Spinal cord (tissue), 10 donors: ENCODE results near the gene COPS7B. TPM values are rescaled to one million over a fixed set of nuclear protein-coding genes. Genes with fewer than 3 reads are reported as not detected.

Source experiments
- DNase-seq, 6 donors: peaks; one replicate each; pipeline versions ENCODE4 v3.0.0 to v3.0.0-alpha.2; 2013 to 2015; ENCODE audit warnings: low spot score in 6 of 6, low read depth in 4 of 6
- H3K27ac ChIP-seq: one replicate; pipeline ENCODE4 v1.5.1; 2013; ENCODE audit warnings: low read depth, low read length, control low read depth
- H3K27me3 ChIP-seq: one replicate; pipeline ENCODE4 v1.6.1; 2013; ENCODE audit warnings: low read length; ENCODE audit not compliant: control insufficient read depth, insufficient read depth
- H3K36me3 ChIP-seq: one replicate; pipeline ENCODE4 v1.6.1; 2013; ENCODE audit warnings: low read length; ENCODE audit not compliant: control insufficient read depth, insufficient read depth
- H3K4me1 ChIP-seq: one replicate; pipeline ENCODE4 v1.6.1; 2013; ENCODE audit warnings: low read length; ENCODE audit not compliant: control insufficient read depth, insufficient read depth
- H3K4me3 ChIP-seq: one replicate; pipeline ENCODE4 v1.5.1; 2013; ENCODE audit warnings: low read depth, low read length, control low read depth
- H3K9me3 ChIP-seq: one replicate; pipeline ENCODE4 v1.6.1; 2013; ENCODE audit warnings: low read length; ENCODE audit not compliant: control insufficient read depth, insufficient read depth
- WGBS: methylation state at CpG from one replicate; pipeline ENCODE4 v1.1.5; 2013; ENCODE audit warnings: missing lambda C conversion rate; ENCODE audit not compliant: insufficient coverage; 5-methylcytosine and 5-hydroxymethylcytosine counted together
- polyA plus RNA-seq, 2 donors: library from polyadenylated mRNA; unstranded; fragments of 120-200 nt; gene quantifications; one replicate each; pipeline ENCODE4 v1.2.1, GENCODE V29; 2013; ENCODE audit not compliant: insufficient read length in 2 of 2
- total RNA-seq, 2 donors: library from RNA; depleted of rRNA in 1 of 2; stranded (reverse); fragments of 120-200 nt in 1 of 2; fragments of >200 nt in 1 of 2; gene quantifications; one replicate each; pipeline versions ENCODE4 v1.2.3 to v1.2.4, GENCODE V29; 2013 to 2014
- donor health status: healthy.

The COPS7B gene
- total and polyA plus RNA-seq, 4 donors, result 26.1 to 63.4 (median 46.2) TPM

DNA sequence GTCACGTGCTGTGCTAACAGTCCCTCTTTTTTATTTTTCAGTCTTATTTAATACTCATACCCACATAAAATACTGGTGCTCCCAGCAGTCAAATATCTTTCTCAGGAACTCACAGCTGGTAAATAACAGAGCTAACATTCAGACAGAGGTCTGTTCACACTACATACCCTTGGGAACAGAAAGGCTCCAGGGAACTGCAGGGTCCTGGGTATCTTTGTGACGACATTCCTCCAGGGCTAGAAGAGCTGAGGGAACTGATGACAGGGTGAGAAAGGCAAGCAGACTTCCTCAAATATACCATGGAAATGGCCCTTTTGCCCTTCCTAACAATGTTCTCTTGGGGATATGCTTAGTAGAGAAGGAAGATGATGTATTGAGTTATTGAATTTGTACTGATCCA lies 24.5 kb upstream of the COPS7B start:
- H3K36me3 ChIP-seq, result no peaks in the 10 kb centered on the region
- H3K27ac ChIP-seq, result no peak overlapping the region
- H3K27me3 ChIP-seq, result no peaks in the 10 kb centered on the region
- WGBS, result 91% methylated on average over 1 of the region's 2 CpGs
- H3K9me3 ChIP-seq, result no peaks in the 10 kb centered on the region
- peaks cover 7% of the 10 kb centered on the region for H3K4me1 ChIP-seq
- no peak for DNase-seq
- no peak overlapping the region for H3K4me3 ChIP-seq

DNA sequence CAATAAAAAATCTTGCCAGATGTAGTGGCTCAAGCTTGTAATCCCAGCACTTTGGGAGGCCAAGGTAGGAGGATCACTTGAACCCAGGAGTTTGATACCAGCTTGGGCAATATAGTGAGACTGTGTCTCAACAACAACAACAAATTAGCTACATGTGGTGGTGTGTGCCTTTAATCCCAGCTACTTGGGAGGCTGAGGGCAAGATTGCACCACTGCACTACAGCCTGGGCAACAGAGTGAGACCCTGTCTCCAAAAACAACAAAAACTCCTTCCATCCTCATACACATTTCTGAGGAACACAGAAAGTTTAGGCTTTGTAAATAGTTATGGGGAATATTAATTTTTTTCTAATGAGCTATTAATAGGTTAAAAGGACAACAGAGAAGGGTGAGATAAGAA lies 22.1 kb upstream of the COPS7B start:
- Histone ChIP-seq H3K36me3 (no peaks in the 10 kb centered on the region), H3K27me3 (no peaks in the 10 kb centered on the region), H3K27ac (no peak overlapping the region), H3K4me1 (peaks cover 8% of the 10 kb centered on the region), H3K9me3 (no peaks in the 10 kb centered on the region), H3K4me3 (no peak overlapping the region)
- DNase-seq, result no peak

DNA sequence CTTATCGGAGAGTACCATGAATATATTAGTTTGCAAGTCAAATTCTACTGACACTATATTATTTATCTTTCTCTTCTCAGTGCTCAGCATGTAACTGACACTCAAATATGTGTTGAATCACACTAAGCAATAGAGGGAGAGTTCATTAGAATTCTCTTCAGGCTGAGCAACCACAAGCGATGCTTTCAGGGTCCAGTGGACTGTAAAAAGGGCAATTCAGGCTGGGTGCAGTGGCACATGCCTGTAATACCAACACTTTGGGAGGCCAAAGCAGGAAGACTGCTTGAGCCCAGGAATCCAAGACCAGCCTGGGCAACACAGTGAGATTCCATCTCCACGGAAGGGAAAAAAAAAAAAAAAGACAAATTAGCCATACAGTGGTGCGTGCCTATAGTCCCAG lies 21.5 kb upstream of the COPS7B start:
- H3K4me3 ChIP-seq, result no peak overlapping the region
- peak overlapping the region; percentile 44 for H3K27ac ChIP-seq
- no peaks in the 10 kb centered on the region for H3K36me3 ChIP-seq
- peaks cover 8% of the 10 kb centered on the region for H3K4me1 ChIP-seq
- WGBS, result 33% methylated on average over 1 of the region's 4 CpGs
- DNase-seq, result peak in 3 of 6 donors; percentile 44 to 80 (median 71)
- no peaks in the 10 kb centered on the region for H3K27me3 ChIP-seq
- H3K9me3 ChIP-seq, result no peaks in the 10 kb centered on the region

DNA sequence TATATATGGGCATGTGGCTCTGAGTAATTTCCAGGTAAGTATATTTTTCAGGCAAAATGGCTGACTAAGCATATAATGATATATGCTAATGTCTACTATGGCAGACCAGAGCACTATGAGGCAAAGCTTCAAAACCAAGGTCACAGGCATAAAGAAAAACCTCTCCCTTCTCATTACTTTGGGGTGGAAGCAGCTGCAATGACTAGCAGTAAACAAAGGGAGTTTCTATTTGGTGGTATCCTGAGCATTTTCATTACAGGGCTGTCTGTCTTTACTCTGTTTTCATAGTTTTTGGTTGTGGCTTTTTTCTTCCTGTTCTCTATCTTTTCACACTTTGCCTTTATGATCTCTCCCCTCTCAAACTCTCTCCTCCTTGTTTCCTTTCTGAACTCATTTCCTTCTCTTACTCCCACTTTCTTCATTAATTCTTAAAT lies 20.7 kb upstream of the COPS7B start:
- H3K9me3 ChIP-seq, result no peaks in the 10 kb centered on the region
- H3K36me3 ChIP-seq, result no peaks in the 10 kb centered on the region
- H3K4me3 ChIP-seq, result no peak overlapping the region
- H3K4me1 ChIP-seq, result peaks cover 8% of the 10 kb centered on the region
- DNase-seq, result peak in 1 of 6 donors; percentile 51
- peak overlapping the region; percentile 44 for H3K27ac ChIP-seq
- no peaks in the 10 kb centered on the region for H3K27me3 ChIP-seq

DNA sequence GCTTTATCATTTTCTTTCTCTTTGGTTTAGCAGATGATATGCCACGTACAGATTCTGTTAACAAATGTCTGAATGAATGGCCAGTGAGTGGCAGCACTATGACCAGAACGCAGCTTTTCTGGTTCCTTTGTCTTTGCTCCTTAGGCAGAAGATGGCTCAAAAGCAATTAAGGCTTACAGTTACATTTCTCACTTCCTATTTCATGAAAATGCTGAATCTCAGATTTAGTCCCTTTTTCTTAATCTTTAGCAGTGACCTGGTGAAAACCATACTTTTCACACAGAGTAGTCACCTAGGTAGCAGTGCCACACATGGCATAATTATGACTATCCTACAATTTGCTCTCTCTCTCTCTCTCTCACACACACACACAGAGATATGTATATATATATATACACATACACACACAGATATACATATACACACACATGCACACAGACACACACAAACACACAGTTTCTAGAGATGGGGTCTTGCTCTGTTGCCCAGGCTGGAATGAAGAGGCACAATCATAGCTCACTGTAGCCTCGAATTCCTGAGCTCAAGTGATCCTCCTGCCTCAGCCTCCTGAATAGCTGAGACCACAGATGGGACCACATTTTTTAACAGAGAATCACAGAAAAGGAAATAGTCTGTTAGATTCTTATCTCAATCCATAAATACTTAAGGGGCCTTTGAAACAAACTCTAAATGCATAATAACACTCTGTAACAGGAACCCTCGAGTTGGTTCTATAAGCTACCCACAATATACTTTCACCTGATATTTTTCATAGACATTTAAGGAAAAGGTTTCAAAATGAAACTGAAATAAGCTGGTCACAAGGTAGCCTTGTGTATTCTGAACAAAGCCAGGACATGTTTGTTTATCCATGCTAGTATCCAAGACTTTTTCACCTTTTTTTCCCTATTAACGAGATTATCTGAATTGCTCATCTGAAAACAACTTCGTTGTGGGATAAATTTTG lies 16.8 kb upstream of the COPS7B start:
- no peaks in the 10 kb centered on the region for H3K9me3 ChIP-seq
- H3K36me3 ChIP-seq, result no peaks in the 10 kb centered on the region
- no peaks in the 10 kb centered on the region for H3K27me3 ChIP-seq
- 79% methylated on average over 3 of the region's 6 CpGs for WGBS
- DNase-seq, result no peak
- no peak overlapping the region for H3K4me3 ChIP-seq
- H3K4me1 ChIP-seq, result peaks cover 8% of the 10 kb centered on the region
- H3K27ac ChIP-seq, result no peak overlapping the region

DNA sequence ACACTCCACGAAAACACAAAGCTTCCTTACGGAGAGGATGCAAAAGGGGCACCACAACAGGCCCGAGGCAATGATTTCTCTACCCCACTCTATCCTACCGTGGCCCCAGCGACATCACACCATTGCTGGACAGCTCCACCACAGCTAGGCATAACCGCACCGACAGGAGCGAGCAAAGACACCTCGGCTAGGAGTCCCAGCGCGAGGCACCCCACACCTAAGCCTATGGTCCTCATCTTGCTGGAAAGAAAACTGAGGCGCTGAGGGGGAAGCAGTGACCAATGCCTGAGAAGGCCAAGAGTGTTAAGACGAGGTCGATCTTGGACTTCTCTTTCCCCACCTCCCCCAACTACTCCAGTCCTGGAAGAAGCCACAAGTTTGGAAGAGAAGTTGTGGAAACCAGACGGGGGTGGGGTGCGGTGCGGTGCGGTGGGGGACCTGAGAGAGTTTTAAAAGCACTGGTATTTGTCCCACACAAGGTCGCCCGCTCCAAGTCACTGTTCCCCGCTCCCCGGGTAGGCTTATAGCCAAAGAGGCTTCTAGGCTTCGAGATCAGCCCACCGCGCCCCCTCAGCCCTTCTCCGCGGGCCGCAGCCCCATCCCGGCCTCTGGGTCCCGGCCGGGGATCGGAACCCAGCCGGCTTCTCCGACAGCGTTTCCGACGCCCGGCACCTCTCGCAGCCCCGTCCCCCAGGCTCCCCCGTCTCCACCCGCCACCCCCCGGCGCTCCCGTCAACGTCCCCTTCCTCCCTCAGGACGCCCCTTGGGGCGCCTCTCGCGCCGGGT lies 5.9 kb upstream of the COPS7B start:
- Histone ChIP-seq H3K36me3 (no peaks in the 10 kb centered on the region), H3K4me3 (peak overlapping the region; percentile 86), H3K27ac (peak overlapping the region; percentile 94), H3K4me1 (peaks cover 9% of the 10 kb centered on the region), H3K27me3 (no peaks in the 10 kb centered on the region), H3K9me3 (no peaks in the 10 kb centered on the region)
- WGBS, result 1% methylated on average over 40 of the region's 51 CpGs
- peak in 2 of 6 donors; percentile 2 to 18 for DNase-seq

DNA sequence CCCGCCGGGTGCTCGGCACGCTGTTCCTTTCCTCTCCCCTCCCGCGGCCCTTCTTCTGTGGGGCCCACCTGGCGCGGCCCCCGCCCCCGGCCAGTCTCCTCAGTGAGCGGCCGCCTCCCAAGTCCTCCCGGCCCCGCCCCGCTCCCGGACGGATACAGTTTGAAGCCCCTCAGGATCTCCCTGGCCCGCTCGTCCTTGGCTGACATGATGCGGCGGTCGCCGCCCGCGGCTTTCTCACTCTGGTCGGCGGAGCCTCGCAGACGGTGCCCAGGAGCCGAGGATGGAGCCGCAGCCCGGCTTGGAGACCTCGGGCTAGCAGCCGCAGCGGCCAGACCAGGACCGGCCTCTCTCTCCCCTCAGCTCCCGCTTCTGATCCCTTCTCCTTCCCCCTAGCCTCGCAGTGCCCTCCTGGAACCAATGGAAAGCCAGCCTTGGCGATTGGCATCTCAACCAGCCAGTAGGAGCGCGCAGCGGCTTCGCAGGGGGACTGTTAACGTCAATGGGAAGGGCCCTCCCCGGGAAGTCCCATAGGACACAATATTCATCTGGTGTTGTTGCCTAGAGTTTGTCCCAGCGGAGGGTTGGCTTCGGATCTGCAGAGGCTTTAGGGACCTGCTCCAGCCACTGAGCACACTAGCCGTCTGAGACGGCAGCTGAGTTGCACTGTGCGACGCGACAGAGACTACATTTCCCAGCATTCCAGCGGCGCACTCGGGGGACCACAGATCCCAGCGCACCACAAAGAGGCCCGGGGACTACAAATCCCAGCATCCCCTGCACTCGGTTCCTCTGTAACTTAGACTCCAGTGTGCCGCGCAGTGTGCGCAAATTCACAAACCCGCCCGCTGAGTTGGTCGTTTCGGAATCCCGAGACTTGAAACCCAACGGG lies 5.1 kb upstream of the COPS7B start, which contains the start of gene PDE6D:
PDE6D (minus strand) TSS at position 374 of the 889 bp plus-strand sequence; CDS start at position 206, 168 bp downstream.
- H3K27me3 ChIP-seq, result no peaks in the 10 kb centered on the region
- peak within 1 kb of the TSS; percentile 86 for H3K4me3 ChIP-seq
- peak within 1 kb of the TSS; percentile 94 for H3K27ac ChIP-seq
- peaks cover 12% of the 10 kb centered on the region for H3K4me1 ChIP-seq
- H3K36me3 ChIP-seq, result no peaks in the 10 kb centered on the region
- under 1% methylated on average over 67 of the region's 67 CpGs for WGBS
- peak; percentile 97 to 100 (median 98) for DNase-seq
- no peaks in the 10 kb centered on the region for H3K9me3 ChIP-seq

DNA sequence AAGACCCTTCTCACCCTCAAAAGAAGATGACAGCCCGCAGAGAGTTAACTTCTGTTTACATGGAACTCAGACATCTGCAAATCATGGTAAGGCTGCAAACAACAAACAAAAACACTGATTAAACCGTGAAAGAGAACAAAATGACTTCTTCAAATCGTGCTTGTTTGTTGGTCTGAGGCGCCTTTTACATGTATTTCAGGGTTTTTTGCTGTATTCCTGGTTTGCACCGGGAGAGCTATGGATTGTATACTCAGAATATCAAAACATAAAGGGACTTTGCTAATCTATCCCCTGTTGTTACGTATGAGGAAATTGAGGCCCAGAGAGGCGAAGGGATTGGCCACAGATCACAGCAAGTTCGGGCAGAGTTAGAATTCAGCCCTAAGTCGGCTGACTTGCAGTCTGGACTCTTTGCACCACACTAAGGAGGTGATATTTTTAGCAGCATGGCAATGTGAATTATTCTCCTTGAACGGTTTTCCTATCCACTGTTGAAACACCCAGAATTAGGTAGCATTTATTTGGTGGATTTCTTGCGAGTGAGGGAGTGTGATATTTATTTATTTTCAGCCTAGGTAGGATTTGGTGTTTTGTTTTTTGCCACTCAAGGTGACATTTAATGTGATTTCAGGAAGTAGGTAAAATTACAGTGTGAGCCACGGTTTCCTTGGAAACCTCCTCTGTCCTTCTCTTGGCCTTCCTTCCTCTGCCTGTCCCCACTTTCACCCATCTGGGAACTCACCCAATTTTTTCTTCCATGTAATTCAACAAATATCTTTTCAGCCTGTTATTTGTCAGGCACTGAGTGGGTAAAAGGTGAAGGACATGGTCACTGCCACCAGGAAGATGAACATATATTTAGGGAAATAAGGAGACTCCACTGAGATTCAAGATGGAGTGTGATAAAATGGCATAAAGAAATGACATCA lies 4.2 kb upstream of the COPS7B start:
- WGBS, result 12% methylated on average over 6 of the region's 12 CpGs
- Histone ChIP-seq H3K27ac (peak overlapping the region; percentile 94), H3K4me3 (peak overlapping the region; percentile 86), H3K4me1 (peaks cover 17% of the 10 kb centered on the region), H3K9me3 (no peaks in the 10 kb centered on the region), H3K36me3 (no peaks in the 10 kb centered on the region), H3K27me3 (no peaks in the 10 kb centered on the region)
- DNase-seq, result peak in 2 of 6 donors; percentile 3 to 25
